Left hindlimb (tissue), 1 donor: ENCODE results near the gene LASP1NB.
"Not testable (repeated sequence)": the region's sequence is repeated elsewhere in the genome, so short reads cannot be mapped to it uniquely, and the experiment has no call there.

Experiments used
- DNase-seq: peaks from one replicate; pipeline ENCODE4 v3.0.0-alpha.2; 2018

LASP1NB gene

GRCh38 chr17:38897671-38898290 lies 27.6 kb upstream of the LASP1NB start:
- DNase-seq = no peak

GRCh38 chr17:38898291-38898679 lies 27.1 kb upstream of the LASP1NB start:
- no peak for DNase-seq

- no peak for DNase-seq
Measured at GRCh38 chr17:38898812-38899348, 26.5 kb upstream of the LASP1NB start.

GRCh38 chr17:38899421-38899820 lies 26.0 kb upstream of the LASP1NB start:
- no peak for DNase-seq

- no peak for DNase-seq
Measured at GRCh38 chr17:38900978-38901656, 24.3 kb upstream of the LASP1NB start.

DNA sequence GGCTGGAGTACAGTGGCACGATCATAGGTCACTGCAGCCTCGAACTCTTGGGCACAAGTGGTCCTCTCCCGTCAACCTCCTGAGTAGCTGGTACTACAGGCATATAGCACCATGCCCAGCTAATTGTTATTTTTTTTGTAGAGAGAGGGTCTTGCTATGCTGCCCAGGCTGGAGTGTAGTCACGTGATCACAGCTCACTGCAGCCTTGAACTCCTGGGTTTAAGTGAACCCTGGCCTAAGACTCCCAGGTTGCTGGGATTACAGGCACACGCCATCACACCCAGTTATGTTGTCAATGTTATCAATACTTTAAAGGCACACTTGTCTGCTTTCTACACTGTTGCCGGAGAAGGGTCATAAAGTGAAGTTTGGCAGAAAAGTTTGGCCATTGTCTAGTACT lies 22.0 kb upstream of the LASP1NB start:
- DNase-seq = no peak

GRCh38 chr17:38904892-38905291 lies 20.5 kb upstream of the LASP1NB start:
- no peak for DNase-seq

DNA sequence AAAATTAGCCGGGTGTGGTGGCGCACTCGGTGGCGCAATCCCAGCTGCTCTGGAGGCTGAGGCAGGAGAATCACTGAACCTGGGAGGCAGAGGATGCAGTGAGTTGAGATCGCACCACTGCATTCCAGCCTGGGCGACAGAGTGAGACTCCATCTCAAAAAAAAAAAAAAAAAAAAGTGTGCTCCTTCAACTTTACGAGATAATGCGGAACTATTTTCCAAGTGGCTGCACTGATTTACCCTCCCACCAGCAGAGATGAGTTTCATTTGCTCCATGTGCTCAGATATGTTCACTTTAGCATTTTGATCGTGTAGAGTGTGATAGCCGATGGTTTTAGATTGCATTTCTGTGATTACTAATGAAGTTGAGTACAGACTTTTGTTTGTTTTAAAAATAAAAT lies 20.0 kb upstream of the LASP1NB start:
- no peak for DNase-seq

DNA sequence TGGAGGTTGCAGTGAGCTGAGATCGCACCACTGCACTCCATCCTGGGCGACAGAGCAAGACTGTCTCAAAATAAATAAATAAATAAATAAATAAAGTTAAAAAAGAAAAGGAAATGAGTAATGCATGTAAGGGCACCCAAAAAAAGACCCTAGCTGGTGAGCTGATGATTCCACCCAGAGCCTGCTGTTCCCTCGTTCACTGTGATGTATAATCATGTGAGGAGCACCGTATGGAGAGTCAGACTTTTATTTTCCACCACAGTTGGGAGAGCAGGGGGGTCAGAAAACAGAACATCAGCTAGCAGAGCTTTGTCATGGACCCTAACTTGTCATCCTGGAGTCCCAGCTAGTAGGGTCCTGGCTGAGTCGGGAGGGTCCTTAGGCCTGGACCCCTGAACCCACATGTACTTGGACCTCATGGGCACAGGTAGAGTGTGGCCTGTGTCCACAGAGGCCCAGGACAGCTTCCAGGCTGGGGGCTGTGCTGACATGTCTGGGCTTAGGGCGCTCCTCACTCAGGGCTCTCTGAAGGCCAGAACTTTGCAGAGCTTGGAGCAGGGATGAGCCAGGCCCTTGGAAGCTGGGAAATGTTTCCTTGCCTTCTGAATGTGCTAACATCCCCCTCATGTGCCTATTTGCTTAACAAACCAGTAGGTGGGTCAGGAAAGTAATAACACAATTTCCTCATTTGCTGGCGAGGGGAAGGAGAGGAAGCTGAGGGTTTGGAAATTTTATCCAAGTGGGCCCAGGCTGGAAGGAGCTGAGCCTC lies 18.8 kb upstream of the LASP1NB start:
- no peak for DNase-seq

GRCh38 chr17:38907930-38908675 lies 17.3 kb upstream of the LASP1NB start:
- DNase-seq = no peak

GRCh38 chr17:38908676-38909181 lies 16.7 kb upstream of the LASP1NB start:
- no peak for DNase-seq

GRCh38 chr17:38910325-38910724 lies 15.1 kb upstream of the LASP1NB start:
- no peak for DNase-seq

DNA sequence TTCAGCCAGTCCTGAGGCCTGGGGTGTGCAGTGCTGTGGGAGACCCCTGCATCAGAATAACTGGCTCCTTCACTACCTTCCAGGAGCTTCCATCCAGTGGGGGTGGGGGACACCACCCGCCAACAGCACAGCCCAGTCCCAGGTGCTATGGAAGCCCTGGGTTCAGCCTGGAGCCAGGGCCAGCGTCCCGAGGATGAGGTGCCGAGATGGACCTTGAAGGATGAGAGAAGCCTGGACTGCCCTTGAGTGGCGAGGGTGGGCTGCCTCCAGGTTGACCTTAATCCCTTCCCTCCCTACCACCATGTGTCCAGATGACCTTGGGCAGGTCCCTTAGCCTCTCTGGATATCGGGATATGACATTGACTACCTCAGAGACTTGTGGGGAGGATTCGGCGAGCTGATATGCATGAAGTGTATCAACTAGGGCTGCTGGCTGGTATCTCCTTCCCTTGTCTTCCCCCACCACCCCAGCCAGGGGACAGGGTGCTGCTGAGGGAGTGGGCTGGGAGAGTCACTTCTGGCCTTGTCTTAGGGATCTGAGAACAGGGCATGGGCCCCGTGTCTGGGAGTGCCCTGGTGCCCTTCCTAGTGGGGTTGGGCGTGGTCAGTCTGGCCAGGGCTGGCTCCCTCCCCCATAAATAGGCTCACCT lies 14.2 kb upstream of the LASP1NB start:
- DNase-seq = no peak

GRCh38 chr17:38911731-38912081 lies 13.7 kb upstream of the LASP1NB start:
- DNase-seq = not testable (repeated sequence)

DNA sequence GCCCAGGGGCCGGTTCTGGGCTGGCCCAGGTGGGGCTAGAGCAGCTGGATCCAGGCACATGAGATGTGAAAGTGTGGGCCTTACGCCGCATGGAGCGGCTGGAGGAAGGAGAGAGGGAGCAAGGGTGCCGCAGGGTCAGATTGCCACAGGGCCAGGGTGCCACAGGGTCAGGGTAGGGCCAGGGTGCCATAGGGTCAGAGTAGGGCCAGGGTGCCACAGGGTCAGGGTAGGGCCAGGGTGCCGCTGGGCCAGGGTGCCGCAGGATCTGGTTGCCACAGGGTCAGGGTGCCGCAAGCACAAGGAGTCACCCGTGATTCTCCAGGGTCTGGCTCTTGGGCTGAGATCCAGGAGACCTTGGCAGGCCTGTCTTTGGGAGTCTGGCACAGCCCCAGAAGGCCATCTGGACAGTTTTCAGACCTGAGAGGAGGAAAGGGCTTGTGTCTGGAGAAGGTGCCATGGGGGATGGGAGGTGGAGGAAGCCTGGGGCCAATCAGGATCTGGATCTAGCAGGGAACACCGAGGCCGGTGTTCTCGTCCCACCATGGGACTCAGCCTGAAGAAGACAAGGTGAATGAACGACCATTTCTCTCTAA lies 13.1 kb upstream of the LASP1NB start:
- no peak for DNase-seq

GRCh38 chr17:38914741-38915638 lies 10.4 kb upstream of the LASP1NB start:
- DNase-seq = no peak

- no peak for DNase-seq
Measured at GRCh38 chr17:38915639-38915995, 9.8 kb upstream of the LASP1NB start.

GRCh38 chr17:38916771-38917170 lies 8.6 kb upstream of the LASP1NB start:
- DNase-seq = no peak

GRCh38 chr17:38917259-38917658 lies 8.2 kb upstream of the LASP1NB start:
- DNase-seq = no peak

DNA sequence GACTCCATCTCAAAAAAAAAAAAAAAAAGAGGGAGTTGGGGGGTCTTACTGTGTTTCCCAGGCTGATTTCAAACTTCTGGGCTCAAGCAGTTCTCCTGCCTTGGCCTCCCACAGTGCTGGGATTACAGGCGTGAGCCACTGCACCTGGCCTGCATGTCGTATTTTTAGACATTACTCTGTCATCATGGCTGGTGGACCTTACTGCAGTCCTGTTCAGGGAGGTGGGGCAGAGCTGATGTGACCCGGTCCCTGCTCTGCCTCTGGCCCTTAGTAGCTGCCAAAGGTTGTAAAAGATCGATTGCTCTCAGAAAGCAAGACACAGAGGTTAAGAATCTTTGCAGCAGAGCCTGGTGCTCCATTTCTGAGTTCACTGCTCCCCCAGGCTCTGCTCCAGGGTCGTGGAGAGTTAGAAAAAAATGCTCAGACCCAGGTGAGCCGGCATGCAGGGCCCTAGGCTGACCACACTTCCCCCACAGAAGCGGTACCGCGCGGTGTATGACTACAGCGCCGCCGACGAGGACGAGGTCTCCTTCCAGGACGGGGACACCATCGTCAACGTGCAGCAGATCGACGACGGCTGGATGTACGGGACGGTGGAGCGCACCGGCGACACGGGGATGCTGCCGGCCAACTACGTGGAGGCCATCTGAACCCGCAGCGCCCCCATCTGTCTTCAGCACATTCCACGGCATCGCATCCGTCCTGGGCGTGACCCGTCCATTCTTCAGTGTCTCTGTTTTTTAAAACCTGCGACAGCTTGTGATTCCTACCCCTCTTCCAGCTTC lies 7.1 kb upstream of the LASP1NB start:
- DNase-seq = no peak
